ENCODE data around the gene CD36. TPM values are rescaled to one million over a fixed set of nuclear protein-coding genes. Genes with fewer than 3 reads are reported as not detected.

The CD36 gene
- total and polyA plus RNA-seq, 2 of the 8 experiments (the other 6 are each of a cell fraction or from before 2014, with no cell fraction given) = 0.33 to 0.60 TPM

- no peak overlapping the region for H2BK15ac ChIP-seq (ENCODE audit: low read length)
- no peaks in the 10 kb centered on the region for H3K79me2 ChIP-seq (ENCODE audit: control insufficient read depth in 1 of 2, insufficient read depth in 2 of 2, low read length in 2 of 2)
- H3K27me3 ChIP-seq (replicated peaks in 1 of 4; ENCODE audit: control insufficient read depth in 3 of 4, extremely low read depth in 1 of 4, insufficient read depth in 3 of 4, low read length in 3 of 4) = no peaks in the 10 kb centered on the region
- H4K5ac ChIP-seq (ENCODE audit: insufficient read length, low read depth, low read length) = no peak overlapping the region
- H3K4me1 ChIP-seq (replicated peaks in 1 of 4; ENCODE audit: control insufficient read depth in 3 of 4, insufficient read depth in 4 of 4, low read length in 3 of 4) = no peaks in the 10 kb centered on the region
- ChIA-PET POLR2A (ENCODE audit: partially characterized antibody) (no interaction called here), CTCF (ENCODE audit: partially characterized antibody) (interaction anchor here (0.6 to 1.5 kb wide), 6 partner anchors 9 to 811 kb away, joined by 3 to 8 read pairs (median 4); no protein-coding TSS in a partner anchor)
- DNase-seq (ENCODE audit: low read depth in 1 of 2, low spot score in 2 of 2) (no peak), FAIRE-seq (no peak)
- no peak overlapping the region for H2BK120ac ChIP-seq (replicated peaks; ENCODE audit: low read depth, low read length)
- no peak overlapping the region for H2AFZ ChIP-seq (ENCODE audit: low read length)
- no peak overlapping the region for H4K91ac ChIP-seq (replicated peaks; ENCODE audit: insufficient read length, low read length)
- no peaks in the 10 kb centered on the region for H3K36me3 ChIP-seq (ENCODE audit: control insufficient read depth in 2 of 4, insufficient read depth in 4 of 4, low read length in 3 of 4)
- no peak overlapping the region for H3K4ac ChIP-seq (replicated peaks; ENCODE audit: insufficient read length, low read depth, low read length)
- no peak overlapping the region for H4K8ac ChIP-seq (ENCODE audit: extremely low read depth, insufficient read depth, low read length)
- no peak overlapping the region for H2BK12ac ChIP-seq (ENCODE audit: low read depth, low read length)
- no peaks in the 10 kb centered on the region for H3K79me1 ChIP-seq (ENCODE audit: low read depth, low read length)
- no peak overlapping the region for H3K56ac ChIP-seq (replicated peaks; ENCODE audit: insufficient read length, low read depth, low read length)
- H2BK5ac ChIP-seq (ENCODE audit: low read depth, low read length) = no peak overlapping the region
- H3K4me2 ChIP-seq (ENCODE audit: insufficient read depth in 1 of 2, low read depth in 2 of 2, low read length in 2 of 2) = no peak overlapping the region
- no peak overlapping the region for H2BK20ac ChIP-seq (ENCODE audit: low read length)
- H3K23me2 ChIP-seq (ENCODE audit: low read depth, low read length) = no peaks in the 10 kb centered on the region; the same call in 1 of the 2 replicates
- H3K9me3 ChIP-seq (ENCODE audit: insufficient read depth in 2 of 2, low read depth in 1 of 2, low read length in 1 of 2) = no peaks in the 10 kb centered on the region
- H3K4me3 ChIP-seq (ENCODE audit: extremely low read depth in 1 of 4, insufficient read depth in 2 of 4, low read depth in 3 of 4, low read length in 4 of 4) = no peak overlapping the region
- H3K14ac ChIP-seq (ENCODE audit: insufficient read length) = no peak overlapping the region
- 58% methylated on average over 3 of the region's 3 CpGs; no CpG with 5 or more reads in 1 of the 2 experiments for WGBS, 2 experiments (ENCODE audit: extremely low coverage in 1 of 2, insufficient coverage in 1 of 2, insufficient read length in 1 of 2, insufficient replicate concordance in 2 of 2, low coverage in 1 of 2, low lambda C conversion rate in 2 of 2, missing lambda C conversion rate in 1 of 2)
- no peak overlapping the region for H3K23ac ChIP-seq (ENCODE audit: insufficient read length)
- no peak overlapping the region for H2AK5ac ChIP-seq (ENCODE audit: low read depth, low read length)
- no peak overlapping the region for H3K27ac ChIP-seq (ENCODE audit: low read depth, low read length)
- no peak overlapping the region for H3K18ac ChIP-seq (ENCODE audit: extremely low read depth, low read length)
- no peak for TF ChIP-seq JUND (IDR thresholded peaks at IDR 0.05; ENCODE audit: low read length)
- TF ChIP-seq RAD21 (IDR thresholded peaks at IDR 0.05 in 1 of 2, conservative IDR thresholded peaks at IDR 0.05 in 1 of 2; ENCODE audit: low read depth in 2 of 2, low read length in 2 of 2) = peak in 1 of 2 experiments; percentile 39; a peak in 3 of 4 replicates
- TF ChIP-seq CTCF (IDR thresholded peaks at IDR 0.05; ENCODE audit: control extremely low read depth in 1 of 3, insufficient read depth in 1 of 3, low read depth in 1 of 3, low read length in 3 of 3) = peak in 1 of 3 experiments; percentile 17; a peak in 2 of 4 replicates
- H4K20me1 ChIP-seq (replicated peaks in 1 of 2; ENCODE audit: control insufficient read depth in 1 of 2, insufficient read depth in 2 of 2, low read length in 2 of 2) = no peaks in the 10 kb centered on the region
- no peak overlapping the region for H3K9ac ChIP-seq (replicated peaks in 1 of 4; ENCODE audit: extremely low read depth in 1 of 4, low read depth in 3 of 4, low read length in 3 of 4)
Observed at GRCh38 chr7:80659120-80660055, 20.9 kb downstream of the CD36 start.

All from H1 (cell line).